Mucosa of gallbladder (tissue), 1 donor: Measurements from ENCODE around the gene DRD5. TPM values are rescaled to one million over a fixed set of nuclear protein-coding genes. Genes with fewer than 3 reads are reported as not detected.
"Not testable (repeated sequence)": the region's sequence is repeated elsewhere in the genome, so short reads cannot be mapped to it uniquely, and the experiment has no call there.

Experiments used
- DNase-seq: peaks from one replicate; pipeline ENCODE4 v3.0.0-alpha.2; 2020; ENCODE audit warnings: low spot score
- total RNA-seq: library from RNA; stranded (reverse); gene quantifications from one replicate; pipeline ENCODE4 v1.2.1, GENCODE V29; 2021
- donor health status: DM: no; HTN: no; CAD: no.

DRD5 gene
- total RNA-seq, result not detected

- DNase-seq, result no peak
Observed at GRCh38 chr4:9781343-9782135, at the start of gene DRD5. Gene DRD5 (plus strand): TSS chr4:9781634. CDS start chr4:9782030, 396 bp downstream.

DNA sequence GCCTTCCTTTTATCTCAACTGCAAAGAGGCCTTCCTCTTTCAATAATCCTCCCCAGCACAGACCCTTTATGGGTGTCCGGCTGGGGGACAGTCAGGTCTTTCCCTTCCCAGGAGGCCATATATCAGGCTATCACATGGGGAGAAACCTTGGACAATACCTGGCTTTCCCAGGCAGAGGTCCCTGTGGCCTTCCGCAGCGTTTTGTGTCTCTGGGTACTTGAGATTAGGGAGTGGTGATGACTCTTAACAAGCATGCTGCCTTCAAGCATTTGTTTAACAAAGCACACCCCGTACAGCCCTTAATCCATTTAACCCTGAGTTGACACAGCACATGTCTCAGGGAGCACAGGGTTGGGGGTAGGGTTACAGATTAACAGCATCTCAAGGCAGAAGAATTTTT is 49.2 kb upstream of the DRD5 start:
- DNase-seq, result not testable (repeated sequence)

- DNase-seq, result no peak
Observed at GRCh38 chr4:9735515-9735914, 45.9 kb upstream of the DRD5 start.

GRCh38 chr4:9737280-9737679 is 44.2 kb upstream of the DRD5 start:
- DNase-seq, result peak; percentile 18

- DNase-seq, result not testable (repeated sequence)
Observed at GRCh38 chr4:9743789-9744188, 37.6 kb upstream of the DRD5 start.

DNA sequence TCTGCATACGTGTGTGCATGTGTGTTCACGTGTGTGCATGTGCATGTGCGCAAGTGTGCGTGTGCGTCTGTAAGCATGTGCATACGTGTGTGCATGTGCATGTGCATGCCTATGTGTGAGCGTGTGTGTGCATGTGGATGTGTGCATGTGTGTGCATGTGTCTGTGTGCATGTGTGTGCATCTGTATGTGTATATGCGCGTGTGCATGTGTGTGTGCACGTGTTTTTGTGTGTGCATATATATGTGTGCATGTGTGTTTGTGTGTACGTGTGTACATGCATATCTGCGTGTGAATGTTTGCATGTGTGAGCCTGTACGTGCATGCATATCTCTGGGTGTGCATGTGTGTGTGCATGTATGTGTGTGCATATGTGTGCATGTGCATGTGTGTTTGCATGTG is 35.7 kb upstream of the DRD5 start:
- DNase-seq, result no peak

DNA sequence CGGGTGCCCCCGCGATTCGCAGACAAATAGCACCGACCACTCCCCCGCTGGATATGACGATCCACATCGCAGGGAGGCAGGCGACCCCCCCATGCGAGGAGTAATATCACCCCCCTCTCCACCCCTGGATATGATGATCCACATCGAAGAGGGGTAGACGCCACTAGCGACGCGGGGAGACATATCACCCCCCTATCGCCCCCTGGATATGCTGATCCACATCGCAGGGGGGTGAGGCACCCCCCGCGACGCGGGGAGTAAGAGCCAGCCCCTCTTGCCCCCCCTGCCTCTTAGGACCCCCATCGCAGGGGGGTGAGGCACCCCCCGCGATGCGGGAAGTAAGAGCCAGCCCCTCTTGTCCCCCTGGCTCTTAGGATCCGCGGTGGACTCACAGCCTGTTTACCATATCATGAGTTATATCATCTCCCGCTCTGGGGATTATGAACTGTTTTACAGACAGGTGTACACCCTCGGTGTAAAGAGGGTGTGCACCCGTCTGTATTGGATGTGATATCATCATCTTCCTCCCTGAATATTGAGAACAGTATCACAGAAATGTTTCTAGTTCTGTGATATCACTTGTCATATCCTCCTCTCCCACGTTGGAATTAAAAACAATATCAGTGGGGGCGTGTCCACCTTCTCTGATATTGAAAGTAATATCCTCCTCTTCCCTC is 22.7 kb upstream of the DRD5 start:
- no peak for DNase-seq

DNA sequence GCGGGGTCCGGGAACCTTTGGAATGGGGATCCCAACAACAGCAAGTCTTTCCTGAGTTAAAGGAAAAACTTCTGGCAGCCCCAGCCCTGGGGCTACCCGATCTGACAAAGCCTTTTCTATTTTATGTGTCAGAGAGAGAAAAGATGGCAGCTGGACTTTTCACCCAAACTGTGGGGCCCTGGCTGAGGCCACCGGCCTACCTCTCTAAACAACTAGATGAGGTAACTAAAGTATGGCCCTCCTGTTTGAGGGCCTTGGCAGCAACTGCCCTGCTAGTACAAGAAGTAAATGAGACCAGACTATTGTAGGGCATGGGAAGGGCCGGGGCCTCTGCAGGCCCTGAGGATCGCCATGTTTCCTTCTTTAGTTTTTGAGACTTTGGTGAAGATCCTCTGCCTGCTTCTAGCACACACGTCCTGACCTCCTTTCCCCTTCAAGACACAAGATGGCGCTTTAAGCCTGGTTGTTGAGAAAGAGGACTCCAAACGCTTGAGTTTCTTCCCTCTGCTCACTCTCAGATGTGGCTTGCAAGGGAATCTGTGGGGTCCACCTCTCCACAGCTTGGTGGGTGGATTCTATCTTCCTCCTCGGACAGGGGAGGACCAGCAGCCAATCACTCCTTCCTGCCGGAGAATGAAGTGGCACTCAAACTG is 18.5 kb upstream of the DRD5 start:
- peak; percentile 73 for DNase-seq

DNA sequence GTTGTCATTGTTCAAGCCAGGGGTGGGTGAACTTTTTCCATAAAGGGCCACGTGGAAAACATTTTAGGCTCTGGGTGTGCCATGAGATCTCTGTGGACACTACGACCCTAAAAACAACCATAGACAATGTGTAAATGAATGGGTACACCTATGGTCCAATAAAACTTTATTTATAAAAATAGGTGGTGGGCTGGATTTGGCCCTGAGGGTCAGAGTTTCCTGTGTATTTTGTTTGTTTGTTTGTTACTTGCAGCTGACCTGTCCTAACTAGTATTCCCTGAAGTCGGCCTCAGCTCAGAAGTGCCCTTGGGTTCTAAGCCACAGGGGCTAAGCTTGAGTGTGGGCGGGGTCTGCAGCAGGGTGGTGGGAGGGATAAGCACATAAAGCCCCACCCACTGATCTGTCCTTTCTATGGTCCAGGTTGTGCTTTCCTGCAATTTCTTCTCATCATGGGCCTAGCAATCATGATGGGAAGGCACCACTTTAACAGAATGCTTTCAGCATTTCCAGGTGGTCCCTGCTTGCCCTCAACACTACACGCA is 17.2 kb upstream of the DRD5 start:
- DNase-seq, result no peak

GRCh38 chr4:9765091-9765490 is 16.3 kb upstream of the DRD5 start:
- DNase-seq, result peak; percentile 34

GRCh38 chr4:9769321-9769720 is 12.1 kb upstream of the DRD5 start:
- no peak for DNase-seq

GRCh38 chr4:9771034-9771433 is 10.4 kb upstream of the DRD5 start:
- no peak for DNase-seq

GRCh38 chr4:9773471-9773870 is 8.0 kb upstream of the DRD5 start:
- DNase-seq, result no peak

- no peak for DNase-seq
Observed at GRCh38 chr4:9782136-9782436, 652 bp downstream of the DRD5 start.

DNA sequence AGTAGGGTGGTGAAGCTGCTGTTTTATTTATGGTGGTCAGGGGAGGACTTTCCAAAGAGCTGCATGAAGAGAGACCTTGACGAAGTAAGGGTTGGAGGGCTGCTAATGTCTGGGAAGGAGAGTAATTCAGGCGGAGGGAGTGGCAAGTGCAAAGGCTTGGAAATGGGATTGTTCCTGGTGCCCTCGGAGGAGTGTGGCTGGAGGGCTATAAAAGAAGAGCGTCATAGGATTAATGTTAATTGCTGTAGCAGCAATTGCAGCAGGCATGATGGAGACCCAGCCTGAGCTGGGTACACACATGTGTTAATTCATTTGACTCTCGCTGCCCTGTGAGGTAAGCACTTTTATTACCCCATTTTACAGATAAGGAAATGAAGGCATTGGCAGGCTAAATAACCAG is 4.5 kb downstream of the DRD5 start:
- DNase-seq, result not testable (repeated sequence)

DNA sequence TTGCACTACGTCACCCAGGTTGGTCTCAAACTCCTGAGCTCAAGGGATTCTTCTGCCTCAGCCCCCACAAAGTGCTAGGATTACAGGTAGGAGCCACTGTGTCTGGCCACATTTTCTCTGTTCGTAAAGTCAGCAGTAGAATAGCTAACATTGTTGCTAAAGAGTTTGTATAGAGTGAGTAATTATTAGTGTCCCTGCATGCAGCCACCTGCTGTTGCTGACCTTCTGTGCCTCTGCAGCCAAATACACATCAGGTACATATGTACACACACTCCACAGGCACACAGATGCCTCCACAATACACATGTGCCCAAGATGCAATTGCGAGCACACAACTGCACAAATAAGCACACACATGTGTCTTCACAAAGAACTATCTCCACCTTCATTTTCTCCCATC is 10.9 kb downstream of the DRD5 start:
- DNase-seq, result no peak

DNA sequence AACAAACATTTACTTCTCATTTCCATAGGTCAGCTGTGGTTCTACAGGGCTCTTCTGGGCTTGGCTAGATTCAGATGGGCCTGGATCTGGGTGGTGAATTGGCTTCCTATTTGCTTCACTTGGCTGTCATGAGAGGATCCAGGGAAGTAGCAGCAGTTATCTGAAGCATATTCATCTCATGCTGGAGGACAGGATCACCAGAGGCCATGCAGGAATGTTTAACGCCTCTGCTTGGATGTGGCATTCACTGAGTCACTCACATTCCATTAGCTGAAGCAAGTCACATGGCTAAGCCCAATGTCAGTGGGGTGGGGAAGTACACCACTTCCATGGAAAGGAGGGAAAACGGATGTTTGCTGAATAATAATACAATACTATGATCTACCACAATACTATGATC is 15.2 kb downstream of the DRD5 start:
- not testable (repeated sequence) for DNase-seq

GRCh38 chr4:9800848-9801247 is 19.4 kb downstream of the DRD5 start:
- no peak for DNase-seq

- DNase-seq, result no peak
Observed at GRCh38 chr4:9804918-9805317, 23.5 kb downstream of the DRD5 start.

DNA sequence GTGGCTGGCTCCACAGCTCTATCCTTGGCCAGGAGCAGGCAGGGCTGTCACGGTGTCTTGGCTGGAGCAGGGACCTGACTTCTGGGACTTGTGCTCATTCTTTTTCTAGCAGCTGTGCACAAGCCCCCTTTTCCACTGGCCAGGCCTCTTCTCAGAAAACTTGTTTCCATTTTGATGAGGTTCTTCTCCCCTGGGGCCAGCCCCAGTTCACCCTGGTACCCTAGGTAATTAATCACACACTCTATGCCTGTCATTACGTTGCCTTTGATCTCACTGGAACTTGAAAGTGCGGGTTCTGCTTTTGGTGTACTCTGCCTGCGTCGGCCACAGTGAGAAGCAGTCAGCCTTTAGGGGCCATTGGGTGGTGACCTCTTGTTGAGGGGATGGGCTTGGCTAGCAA is 26.6 kb downstream of the DRD5 start:
- no peak for DNase-seq

DNA sequence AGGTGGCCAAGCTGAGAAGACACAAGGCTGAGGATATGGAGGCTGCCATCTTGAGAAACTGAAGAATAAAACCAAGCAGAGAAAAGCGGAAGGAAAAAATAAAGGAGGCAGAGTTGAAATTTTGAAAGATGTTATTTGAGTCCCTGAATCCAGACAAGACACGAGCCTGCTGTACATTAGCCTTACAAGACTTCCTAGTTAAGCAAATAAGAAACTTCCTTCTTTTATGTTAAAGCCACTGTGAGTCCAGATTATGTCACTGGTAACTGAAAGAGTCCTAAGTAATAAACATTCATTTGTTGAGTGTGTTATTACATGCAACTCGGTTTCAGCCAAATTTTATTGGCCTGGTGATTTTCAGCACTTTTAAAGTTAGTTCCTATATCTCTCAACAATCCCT is 30.4 kb downstream of the DRD5 start:
- DNase-seq, result no peak

GRCh38 chr4:9812501-9813340 is 31.3 kb downstream of the DRD5 start:
- no peak for DNase-seq
